ENCODE measurements around the gene ZBTB4. TPM values are rescaled to one million over a fixed set of nuclear protein-coding genes. Genes with fewer than 3 reads are reported as not detected.

The ZBTB4 gene
- total RNA-seq, 1 donor from 2014 or later: 26.8 TPM

DNA sequence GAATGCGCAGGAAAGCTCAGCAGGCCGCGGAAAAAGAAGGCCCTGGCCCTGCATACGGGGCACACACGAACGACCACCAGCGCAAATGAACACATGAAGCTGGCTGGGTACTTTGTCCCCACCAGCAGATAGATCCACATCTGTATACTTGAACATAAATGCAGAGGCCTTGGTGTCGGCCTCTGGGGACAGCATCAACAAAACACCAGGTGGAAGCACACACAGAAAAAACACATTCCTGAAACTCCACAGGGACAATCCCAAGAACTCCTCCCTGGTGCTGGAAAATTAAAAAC is 606 bp upstream of the ZBTB4 start:
- H3K36me3 Mint-ChIP-seq (ENCODE audit: insufficient read depth): no peaks in the 10 kb centered on the region
- DNase-seq (ENCODE audit: low spot score, unreplicated experiment): no peak
- H3K27me3 Mint-ChIP-seq: no peaks in the 10 kb centered on the region
- TF ChIP-seq, protein P1, sequence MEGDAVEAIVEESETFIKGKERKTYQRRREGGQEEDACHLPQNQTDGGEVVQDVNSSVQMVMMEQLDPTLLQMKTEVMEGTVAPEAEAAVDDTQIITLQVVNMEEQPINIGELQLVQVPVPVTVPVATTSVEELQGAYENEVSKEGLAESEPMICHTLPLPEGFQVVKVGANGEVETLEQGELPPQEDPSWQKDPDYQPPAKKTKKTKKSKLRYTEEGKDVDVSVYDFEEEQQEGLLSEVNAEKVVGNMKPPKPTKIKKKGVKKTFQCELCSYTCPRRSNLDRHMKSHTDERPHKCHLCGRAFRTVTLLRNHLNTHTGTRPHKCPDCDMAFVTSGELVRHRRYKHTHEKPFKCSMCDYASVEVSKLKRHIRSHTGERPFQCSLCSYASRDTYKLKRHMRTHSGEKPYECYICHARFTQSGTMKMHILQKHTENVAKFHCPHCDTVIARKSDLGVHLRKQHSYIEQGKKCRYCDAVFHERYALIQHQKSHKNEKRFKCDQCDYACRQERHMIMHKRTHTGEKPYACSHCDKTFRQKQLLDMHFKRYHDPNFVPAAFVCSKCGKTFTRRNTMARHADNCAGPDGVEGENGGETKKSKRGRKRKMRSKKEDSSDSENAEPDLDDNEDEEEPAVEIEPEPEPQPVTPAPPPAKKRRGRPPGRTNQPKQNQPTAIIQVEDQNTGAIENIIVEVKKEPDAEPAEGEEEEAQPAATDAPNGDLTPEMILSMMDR (IDR thresholded peaks at IDR 0.05; ENCODE audit: unreplicated experiment): no peak
- H3K4me1 Mint-ChIP-seq (ENCODE audit: low read depth): peaks cover 55% of the 10 kb centered on the region
- H3K4me3 Mint-ChIP-seq (ENCODE audit: low read depth): peak overlapping the region; percentile 95
- H3K27ac Mint-ChIP-seq: peak overlapping the region; percentile 100
- H3K9me3 Mint-ChIP-seq (ENCODE audit: low read depth): no peaks in the 10 kb centered on the region

DNA sequence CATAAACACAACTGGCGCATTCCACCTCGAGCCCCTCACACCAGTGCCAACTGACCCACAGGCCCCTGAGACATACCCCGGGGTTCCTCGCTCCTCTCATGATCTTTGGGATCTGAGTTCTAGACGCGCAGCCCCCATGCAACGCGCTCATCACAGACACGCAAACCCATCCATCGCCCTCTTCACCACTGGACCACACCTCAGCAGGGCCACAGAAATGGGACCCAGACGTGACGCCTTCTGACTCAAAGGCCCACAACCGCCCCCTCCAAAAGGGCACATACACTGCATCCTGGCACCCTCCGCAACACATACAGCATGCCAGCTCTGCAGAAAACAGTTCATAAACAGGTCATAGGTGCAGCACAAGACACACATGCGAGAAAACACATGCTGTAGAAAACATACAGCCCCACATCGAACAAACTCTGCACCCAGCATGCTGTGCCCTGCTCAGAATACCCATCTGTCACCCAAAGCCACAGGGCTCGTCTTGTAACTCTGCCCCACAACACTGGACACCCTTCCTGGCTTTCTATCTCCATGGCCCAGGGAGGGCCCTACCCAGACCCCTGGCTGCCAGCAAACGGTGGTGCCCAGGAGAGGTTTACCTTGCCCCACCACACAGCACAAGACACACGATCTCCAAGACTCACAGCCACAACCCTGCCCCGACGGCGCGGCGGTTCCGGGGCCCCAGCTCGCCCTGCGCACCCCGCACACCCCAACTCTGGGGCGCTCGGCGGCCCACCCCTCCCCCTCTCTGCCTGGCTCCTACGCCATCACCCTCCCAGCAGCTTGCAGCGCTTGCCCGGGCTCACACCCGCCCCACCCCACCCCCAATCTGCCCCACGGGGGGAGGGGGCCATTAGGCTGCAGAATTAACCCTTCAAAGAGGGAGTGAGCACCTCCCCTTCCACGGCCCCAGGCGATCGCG is 887 bp downstream of the ZBTB4 start:
- no peaks in the 10 kb centered on the region for H3K27me3 Mint-ChIP-seq
- H3K27ac Mint-ChIP-seq: peak overlapping the region; percentile 99

DNA sequence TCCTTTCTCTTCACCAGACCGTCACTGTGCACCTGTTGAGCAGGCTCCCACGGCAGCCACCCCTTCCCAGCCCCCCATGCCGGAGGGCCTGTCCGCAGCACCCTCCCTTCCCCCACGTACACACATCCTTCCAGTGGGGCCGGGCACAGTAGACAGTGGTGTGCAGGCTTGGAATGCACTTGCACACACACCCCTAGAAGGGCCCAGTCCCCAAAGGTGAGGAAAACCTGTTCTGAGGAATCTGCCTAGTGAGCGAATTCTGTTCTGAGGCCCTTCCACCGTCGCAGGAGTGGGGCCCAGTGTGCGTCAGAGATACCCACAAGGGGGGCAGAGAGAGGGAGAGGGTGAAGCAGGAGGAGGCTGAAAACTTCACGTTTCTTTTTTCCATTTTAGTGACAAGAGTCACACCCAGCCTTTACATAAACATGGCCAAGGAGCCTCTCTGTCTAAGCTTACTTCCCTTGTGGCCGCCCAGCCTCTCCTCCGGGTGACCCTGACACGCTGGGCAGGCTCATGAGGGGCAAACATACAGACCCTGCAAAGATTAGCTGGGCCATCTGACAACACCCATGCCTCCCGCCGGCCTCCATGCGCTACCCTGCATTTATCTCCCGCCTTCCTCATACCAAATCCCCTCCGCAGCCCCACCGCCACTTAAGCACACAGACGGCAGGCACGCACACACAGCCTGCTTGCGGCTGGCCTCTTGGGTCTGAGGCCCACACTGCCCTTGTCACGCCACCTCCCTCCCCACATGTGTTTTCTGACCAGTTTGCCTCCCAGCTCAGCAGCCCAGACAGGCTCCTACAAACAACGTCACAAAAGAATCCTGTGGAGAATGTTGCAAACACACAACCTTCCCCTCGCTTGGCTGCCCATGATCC is 1.8 kb downstream of the ZBTB4 start:
- peak; percentile 26 for DNase-seq (ENCODE audit: low spot score, unreplicated experiment)
- no peaks in the 10 kb centered on the region for H3K36me3 Mint-ChIP-seq (ENCODE audit: insufficient read depth)
- TF ChIP-seq, protein P1 (IDR thresholded peaks at IDR 0.05; ENCODE audit: unreplicated experiment): no peak
- H3K4me3 Mint-ChIP-seq (ENCODE audit: low read depth): peak overlapping the region; percentile 84
- no peaks in the 10 kb centered on the region for H3K9me3 Mint-ChIP-seq (ENCODE audit: low read depth)
- peak overlapping the region; percentile 99 for H3K27ac Mint-ChIP-seq
- peaks cover 41% of the 10 kb centered on the region for H3K4me1 Mint-ChIP-seq (ENCODE audit: low read depth)
- no peaks in the 10 kb centered on the region for H3K27me3 Mint-ChIP-seq

More for the DNA sequence above, 887 bp downstream of the ZBTB4 start:
- TF ChIP-seq, protein P1 (IDR thresholded peaks at IDR 0.05; ENCODE audit: unreplicated experiment): no peak
- no peaks in the 10 kb centered on the region for H3K9me3 Mint-ChIP-seq (ENCODE audit: low read depth)
- H3K4me3 Mint-ChIP-seq (ENCODE audit: low read depth): peak overlapping the region; percentile 84
- H3K36me3 Mint-ChIP-seq (ENCODE audit: insufficient read depth): no peaks in the 10 kb centered on the region
- H3K4me1 Mint-ChIP-seq (ENCODE audit: low read depth): peaks cover 50% of the 10 kb centered on the region
- DNase-seq (ENCODE audit: low spot score, unreplicated experiment): peak; percentile 28

GRCh38 chr17:7476951-7477350 is 2.5 kb downstream of the ZBTB4 start:
- Mint-ChIP-seq H3K27me3 (no peaks in the 10 kb centered on the region), H3K9me3 (ENCODE audit: low read depth) (no peaks in the 10 kb centered on the region), H3K4me1 (ENCODE audit: low read depth) (peaks cover 37% of the 10 kb centered on the region), H3K27ac (peak overlapping the region; percentile 99), H3K4me3 (ENCODE audit: low read depth) (no peak overlapping the region), H3K36me3 (ENCODE audit: insufficient read depth) (no peaks in the 10 kb centered on the region)
- DNase-seq (ENCODE audit: low spot score, unreplicated experiment): no peak
- TF ChIP-seq, protein P1 (IDR thresholded peaks at IDR 0.05; ENCODE audit: unreplicated experiment): no peak

GRCh38 chr17:7476494-7476893 is 2.9 kb downstream of the ZBTB4 start:
- peak overlapping the region; percentile 49 for H3K27ac Mint-ChIP-seq
- H3K9me3 Mint-ChIP-seq (ENCODE audit: low read depth): no peaks in the 10 kb centered on the region
- DNase-seq (ENCODE audit: low spot score, unreplicated experiment): no peak
- no peaks in the 10 kb centered on the region for H3K27me3 Mint-ChIP-seq
- H3K4me1 Mint-ChIP-seq (ENCODE audit: low read depth): peaks cover 35% of the 10 kb centered on the region
- no peak overlapping the region for H3K4me3 Mint-ChIP-seq (ENCODE audit: low read depth)
- TF ChIP-seq, protein P1 (IDR thresholded peaks at IDR 0.05; ENCODE audit: unreplicated experiment): no peak
- no peaks in the 10 kb centered on the region for H3K36me3 Mint-ChIP-seq (ENCODE audit: insufficient read depth)
